Astrocyte (in vitro differentiated cells and primary cell): Measurements from ENCODE around the gene COL24A1. TPM values are rescaled to one million over a fixed set of nuclear protein-coding genes. Genes with fewer than 3 reads are reported as not detected.
A peak's percentile ranks its signal among the peaks of the same experiment; 100 is the strongest.

Experiments used
- DNase-seq: peaks from one replicate; pipeline ENCODE4 v3.0.0-alpha.2; 2010; ENCODE audit warnings: low read depth
- FAIRE-seq: peaks from 2 replicates; lab custom pipeline; 2011; peaks lifted over from hg19 to GRCh38; lab: Jason Lieb, UNC
- H2AFZ ChIP-seq: 2 replicates; pipeline ENCODE4 v1.6.0; 2012; ENCODE audit warnings: low read depth, low read length, inconsistent platforms
- H3K27ac ChIP-seq: 2 replicates; pipeline ENCODE4 v1.5.1; 2011; ENCODE audit warnings: low read depth, low read length, inconsistent platforms
- H3K27me3 ChIP-seq: 2 replicates; pipeline ENCODE4 v1.6.0; 2011; ENCODE audit warnings: low read length, inconsistent platforms; ENCODE audit not compliant: insufficient read depth
- H3K36me3 ChIP-seq: 2 replicates; pipeline ENCODE4 v1.5.1; 2011; ENCODE audit warnings: low read length, inconsistent platforms; ENCODE audit not compliant: insufficient read depth
- H3K4me1 ChIP-seq: 2 replicates; pipeline ENCODE4 v1.5.1; 2011; ENCODE audit warnings: low read length, inconsistent platforms; ENCODE audit not compliant: insufficient read depth
- H3K4me2 ChIP-seq: 2 replicates; pipeline ENCODE4 v1.6.0; 2012; ENCODE audit warnings: low read length, inconsistent platforms
- H3K4me3 ChIP-seq: 2 replicates; pipeline ENCODE4 v1.5.1; 2011; ENCODE audit warnings: low read depth, mild to moderate bottlenecking, low read length, inconsistent platforms; ENCODE audit not compliant: insufficient read depth
- H3K79me2 ChIP-seq: 2 replicates; pipeline ENCODE4 v1.6.0; 2012; ENCODE audit warnings: mild to moderate bottlenecking, low read length, inconsistent platforms; ENCODE audit not compliant: insufficient read depth
- H3K9ac ChIP-seq: 2 replicates; pipeline ENCODE4 v1.6.0; 2012; ENCODE audit warnings: mild to moderate bottlenecking, low read length, inconsistent platforms
- H3K9me3 ChIP-seq: 2 replicates; pipeline ENCODE4 v1.5.1; 2012; ENCODE audit warnings: low read depth, mild to moderate bottlenecking, low read length, inconsistent platforms; ENCODE audit not compliant: insufficient read depth
- H4K20me1 ChIP-seq: 2 replicates; pipeline ENCODE4 v1.6.0; 2012; ENCODE audit warnings: low read length, inconsistent platforms; ENCODE audit not compliant: insufficient read depth
- H3K27ac Mint-ChIP-seq: one replicate; pipeline ENCODE4 v1.8.0; 2021; ENCODE audit warnings: mild to moderate bottlenecking, mixed read lengths; ENCODE audit not compliant: unreplicated experiment
- H3K27me3 Mint-ChIP-seq: one replicate; pipeline ENCODE4 v1.8.0; 2021; ENCODE audit warnings: low read depth, mixed read lengths; ENCODE audit not compliant: unreplicated experiment
- H3K36me3 Mint-ChIP-seq: one replicate; pipeline ENCODE4 v1.8.0; 2021; ENCODE audit warnings: low read depth, mixed read lengths; ENCODE audit not compliant: unreplicated experiment
- H3K4me1 Mint-ChIP-seq: one replicate; pipeline ENCODE4 v1.8.0; 2021; ENCODE audit warnings: low read depth, mixed read lengths; ENCODE audit not compliant: unreplicated experiment
- H3K4me3 Mint-ChIP-seq: one replicate; pipeline ENCODE4 v1.8.0; 2021; ENCODE audit warnings: mild to moderate bottlenecking, moderate library complexity, mixed read lengths; ENCODE audit not compliant: unreplicated experiment
- H3K9me3 Mint-ChIP-seq: one replicate; pipeline ENCODE4 v1.8.0; 2021; ENCODE audit warnings: mild to moderate bottlenecking, mixed read lengths; ENCODE audit not compliant: unreplicated experiment
- EZH2 ChIP-seq: IDR thresholded peaks from 2 replicates; pipeline ENCODE4 v1.6.1; 2012; ENCODE audit warnings: mild to moderate bottlenecking, low read length, inconsistent platforms; ENCODE audit not compliant: insufficient read depth
- total RNA-seq: library from RNA; stranded (reverse); gene quantifications from 2 replicates; pipeline ENCODE4 v1.2.1, GENCODE V29; 2021
- TF ChIP-seq, protein P1 (sequence below): IDR thresholded peaks from 2 replicates; pipeline ENCODE4 v1.5.1; 2011; ENCODE audit warnings: low read depth, mild to moderate bottlenecking, inconsistent platforms, low read length, moderate library complexity; ENCODE audit not compliant: insufficient read depth

The COL24A1 gene
- total RNA-seq, 1 donor from 2014 or later = 5.6 TPM

DNA sequence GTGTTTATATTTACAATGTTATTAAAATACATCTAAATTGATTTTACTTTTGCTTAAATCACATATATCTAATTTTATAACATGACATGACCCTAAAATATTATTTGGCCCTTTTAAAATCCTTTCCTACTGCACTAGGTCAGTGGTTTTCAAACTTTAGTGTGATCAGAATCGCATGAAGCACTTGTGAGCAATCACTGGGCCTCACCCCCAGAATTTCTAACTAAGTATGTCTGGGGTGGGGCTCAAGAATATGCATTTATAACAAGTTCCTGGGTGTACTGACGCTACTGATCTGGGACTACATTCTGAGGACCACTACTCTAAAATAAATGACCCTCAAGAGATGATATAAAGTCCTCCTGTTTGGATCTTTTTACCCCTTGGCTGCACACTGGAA lies 8.8 kb downstream of the COL24A1 start:
- Histone ChIP-seq H4K20me1 (no peaks in the 10 kb centered on the region), H3K9me3 (no peaks in the 10 kb centered on the region), H3K4me1 (peaks cover 9% of the 10 kb centered on the region), H3K36me3 (no peaks in the 10 kb centered on the region), H3K27me3 (no peaks in the 10 kb centered on the region), H3K4me2 (no peak overlapping the region), H3K9ac (no peak overlapping the region), H3K79me2 (no peaks in the 10 kb centered on the region), H3K27ac (no peak overlapping the region), H2AFZ (no peak overlapping the region), H3K4me3 (no peak overlapping the region)
- Mint-ChIP-seq H3K4me3 (no peak overlapping the region), H3K36me3 (no peaks in the 10 kb centered on the region), H3K9me3 (no peaks in the 10 kb centered on the region), H3K27ac (no peak overlapping the region), H3K4me1 (peaks cover 13% of the 10 kb centered on the region), H3K27me3 (no peaks in the 10 kb centered on the region)
- TF ChIP-seq, protein P1, sequence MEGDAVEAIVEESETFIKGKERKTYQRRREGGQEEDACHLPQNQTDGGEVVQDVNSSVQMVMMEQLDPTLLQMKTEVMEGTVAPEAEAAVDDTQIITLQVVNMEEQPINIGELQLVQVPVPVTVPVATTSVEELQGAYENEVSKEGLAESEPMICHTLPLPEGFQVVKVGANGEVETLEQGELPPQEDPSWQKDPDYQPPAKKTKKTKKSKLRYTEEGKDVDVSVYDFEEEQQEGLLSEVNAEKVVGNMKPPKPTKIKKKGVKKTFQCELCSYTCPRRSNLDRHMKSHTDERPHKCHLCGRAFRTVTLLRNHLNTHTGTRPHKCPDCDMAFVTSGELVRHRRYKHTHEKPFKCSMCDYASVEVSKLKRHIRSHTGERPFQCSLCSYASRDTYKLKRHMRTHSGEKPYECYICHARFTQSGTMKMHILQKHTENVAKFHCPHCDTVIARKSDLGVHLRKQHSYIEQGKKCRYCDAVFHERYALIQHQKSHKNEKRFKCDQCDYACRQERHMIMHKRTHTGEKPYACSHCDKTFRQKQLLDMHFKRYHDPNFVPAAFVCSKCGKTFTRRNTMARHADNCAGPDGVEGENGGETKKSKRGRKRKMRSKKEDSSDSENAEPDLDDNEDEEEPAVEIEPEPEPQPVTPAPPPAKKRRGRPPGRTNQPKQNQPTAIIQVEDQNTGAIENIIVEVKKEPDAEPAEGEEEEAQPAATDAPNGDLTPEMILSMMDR = no peak
- TF ChIP-seq EZH2 = no peak
- FAIRE-seq (no peak), DNase-seq (no peak)

DNA sequence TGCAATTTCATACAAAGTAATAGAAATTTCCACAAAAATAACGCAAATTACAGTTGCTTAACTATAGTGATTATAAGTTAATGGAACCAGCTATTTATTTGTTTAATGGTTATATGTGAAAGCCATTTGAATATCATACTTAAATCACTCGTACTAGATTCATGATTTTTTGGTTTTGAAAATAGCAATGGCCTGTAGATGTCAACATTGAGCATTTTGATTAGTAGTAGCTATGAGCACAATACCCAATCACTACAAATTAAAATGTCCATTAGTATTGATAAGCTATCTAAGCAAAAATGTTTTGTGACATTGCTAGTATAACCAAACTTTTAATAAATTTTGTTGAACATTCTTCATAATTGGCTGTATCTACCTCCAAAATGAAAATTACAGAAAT lies 10.0 kb downstream of the COL24A1 start:
- Histone ChIP-seq H2AFZ (no peak overlapping the region), H3K4me1 (peaks cover 9% of the 10 kb centered on the region), H3K4me3 (no peak overlapping the region), H3K9me3 (no peaks in the 10 kb centered on the region), H3K27me3 (no peaks in the 10 kb centered on the region), H3K79me2 (no peaks in the 10 kb centered on the region), H3K9ac (no peak overlapping the region), H3K4me2 (no peak overlapping the region), H3K36me3 (no peaks in the 10 kb centered on the region), H3K27ac (no peak overlapping the region), H4K20me1 (no peaks in the 10 kb centered on the region)
- no peak for DNase-seq
- TF ChIP-seq, protein P1 = peak; percentile 6
- TF ChIP-seq EZH2 = no peak
- Mint-ChIP-seq H3K27ac (no peak overlapping the region), H3K4me1 (peaks cover 9% of the 10 kb centered on the region), H3K4me3 (no peak overlapping the region), H3K27me3 (no peaks in the 10 kb centered on the region), H3K9me3 (no peaks in the 10 kb centered on the region), H3K36me3 (no peaks in the 10 kb centered on the region)
- no peak for FAIRE-seq

DNA sequence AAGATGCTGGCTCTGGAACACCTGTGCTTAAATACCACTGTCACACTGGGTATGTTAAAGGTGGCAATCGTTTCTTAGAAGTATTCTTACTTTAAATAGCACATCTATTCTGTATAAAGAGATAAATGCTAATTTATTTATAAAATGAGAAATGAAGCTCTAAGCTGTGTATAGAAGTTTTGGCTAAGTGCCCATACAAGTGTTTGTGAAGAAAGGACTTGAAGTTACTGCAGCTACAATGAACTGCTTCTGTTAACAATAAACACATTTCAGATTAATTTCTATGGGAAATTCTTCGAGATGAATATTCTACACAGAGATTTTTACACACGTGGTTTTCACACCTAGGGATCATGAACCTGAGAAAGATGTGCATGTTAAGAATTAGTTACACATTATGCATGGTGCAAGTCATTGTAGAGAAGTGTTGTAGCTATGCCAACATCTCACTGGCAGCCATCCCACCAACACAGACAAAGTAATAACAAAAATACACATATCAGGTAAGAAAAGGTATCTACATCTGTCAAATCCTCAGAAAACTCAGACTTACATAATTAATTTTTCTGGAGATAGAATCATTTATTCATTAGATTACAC lies 16.2 kb downstream of the COL24A1 start:
- FAIRE-seq (no peak), DNase-seq (no peak)
- Histone ChIP-seq H3K27ac (no peak overlapping the region), H3K4me2 (no peak overlapping the region), H3K27me3 (no peaks in the 10 kb centered on the region), H3K9ac (no peak overlapping the region), H3K9me3 (no peaks in the 10 kb centered on the region), H3K4me3 (no peak overlapping the region), H3K79me2 (no peaks in the 10 kb centered on the region), H2AFZ (no peak overlapping the region), H3K36me3 (no peaks in the 10 kb centered on the region), H4K20me1 (no peaks in the 10 kb centered on the region), H3K4me1 (peaks cover 4% of the 10 kb centered on the region)
- Mint-ChIP-seq H3K4me3 (no peak overlapping the region), H3K36me3 (no peaks in the 10 kb centered on the region), H3K4me1 (peaks cover 28% of the 10 kb centered on the region), H3K27me3 (no peaks in the 10 kb centered on the region), H3K9me3 (no peaks in the 10 kb centered on the region), H3K27ac (no peak overlapping the region)
- no peak for TF ChIP-seq EZH2
- TF ChIP-seq, protein P1 = no peak
